HEK293 (cell line): Measurements from ENCODE around the gene MRTFA.

Experiments used
- CTCF ChIP-seq: fragments of 450-650 bp; formaldehyde crosslinking; IDR thresholded peaks from 2 replicates; pipeline ENCODE4 v1.5.1; 2016; ENCODE audit warnings: missing biosample characterization, missing genetic modification characterization
- KLF17 ChIP-seq: fragments of 450-650 bp; formaldehyde crosslinking; IDR thresholded peaks from 2 replicates; pipeline ENCODE4 v1.5.1; 2016; ENCODE audit warnings: missing biosample characterization, missing genetic modification characterization
- YY1 ChIP-seq: fragments of 450-650 bp; formaldehyde crosslinking; IDR thresholded peaks from 2 replicates; pipeline ENCODE4 v1.5.1; 2018; ENCODE audit warnings: missing biosample characterization, missing genetic modification characterization
- ZBTB26 ChIP-seq: fragments of 450-650 bp; formaldehyde crosslinking; optimal IDR thresholded peaks from 2 replicates; pipeline ENCODE3; 2016; ENCODE audit warnings: missing biosample characterization, mild to moderate bottlenecking, missing genetic modification characterization
- ZBTB7A ChIP-seq: fragments of 450-650 bp; formaldehyde crosslinking; IDR thresholded peaks from 2 replicates; pipeline ENCODE4 v1.5.1; 2016; ENCODE audit warnings: low read depth, missing biosample characterization, missing genetic modification characterization
- ZNF10 ChIP-seq: fragments of 450-650 bp; formaldehyde crosslinking; IDR thresholded peaks from 2 replicates; pipeline ENCODE4 v1.5.1; 2017; ENCODE audit warnings: missing biosample characterization, missing genetic modification characterization
- ZNF23 ChIP-seq: fragments of 450-650 bp; formaldehyde crosslinking; IDR thresholded peaks from 2 replicates; pipeline ENCODE4 v1.5.1; 2016; ENCODE audit warnings: missing biosample characterization, missing genetic modification characterization, borderline replicate concordance
- ZNF624 ChIP-seq: fragments of 450-650 bp; formaldehyde crosslinking; IDR thresholded peaks from 2 replicates; pipeline ENCODE4 v1.5.1; 2017; ENCODE audit warnings: missing biosample characterization, missing genetic modification characterization
- ZNF701 ChIP-seq: fragments of 450-650 bp; formaldehyde crosslinking; IDR thresholded peaks from 2 replicates; pipeline ENCODE4 v1.5.1; 2016; ENCODE audit warnings: missing biosample characterization, missing genetic modification characterization

GRCh38 chr22:40560551-40560950, 76.0 kb downstream of the MRTFA start:
- TF ChIP-seq YY1 (tag by site-specific recombination) = no peak
- TF ChIP-seq ZNF10 = no peak
- TF ChIP-seq ZNF701 (tag by site-specific recombination) = no peak
- no peak for TF ChIP-seq ZBTB26 (tag by site-specific recombination)
- TF ChIP-seq CTCF (tag by site-specific recombination) = no peak
- no peak for TF ChIP-seq ZNF624 (tag by site-specific recombination)
- TF ChIP-seq KLF17 (tag by site-specific recombination) = no peak
- TF ChIP-seq ZBTB7A = no peak
- TF ChIP-seq ZNF23 (tag by site-specific recombination) = no peak
